T47D (cell line): ENCODE data around the gene MRPL28.
A peak's percentile ranks its signal among the peaks of the same experiment; 100 is the strongest.
"Not testable (repeated sequence)": the region's sequence is repeated elsewhere in the genome, so short reads cannot be mapped to it uniquely, and the experiment has no call there.

Experiments used
- DNase-seq, 2 experiments: peaks; one replicate each; pipeline versions ENCODE4 v3.0.0 to v3.0.0-alpha.2; 2011 to 2012; ENCODE audit warnings: low read depth in 1 of 2, low spot score in 1 of 2
- JUND ChIP-seq: IDR thresholded peaks from 2 replicates; pipeline ENCODE4 v1.6.1; 2012; ENCODE audit warnings: low read depth
- in situ Hi-C: cut with HindIII; loops from 2 replicates; pipeline ENCODE4 v1.10.0; 2016; ENCODE audit warnings: low sequenced_read_pairs, low pct_unique_long_range_greater_than_20kb

MRPL28 gene

DNA sequence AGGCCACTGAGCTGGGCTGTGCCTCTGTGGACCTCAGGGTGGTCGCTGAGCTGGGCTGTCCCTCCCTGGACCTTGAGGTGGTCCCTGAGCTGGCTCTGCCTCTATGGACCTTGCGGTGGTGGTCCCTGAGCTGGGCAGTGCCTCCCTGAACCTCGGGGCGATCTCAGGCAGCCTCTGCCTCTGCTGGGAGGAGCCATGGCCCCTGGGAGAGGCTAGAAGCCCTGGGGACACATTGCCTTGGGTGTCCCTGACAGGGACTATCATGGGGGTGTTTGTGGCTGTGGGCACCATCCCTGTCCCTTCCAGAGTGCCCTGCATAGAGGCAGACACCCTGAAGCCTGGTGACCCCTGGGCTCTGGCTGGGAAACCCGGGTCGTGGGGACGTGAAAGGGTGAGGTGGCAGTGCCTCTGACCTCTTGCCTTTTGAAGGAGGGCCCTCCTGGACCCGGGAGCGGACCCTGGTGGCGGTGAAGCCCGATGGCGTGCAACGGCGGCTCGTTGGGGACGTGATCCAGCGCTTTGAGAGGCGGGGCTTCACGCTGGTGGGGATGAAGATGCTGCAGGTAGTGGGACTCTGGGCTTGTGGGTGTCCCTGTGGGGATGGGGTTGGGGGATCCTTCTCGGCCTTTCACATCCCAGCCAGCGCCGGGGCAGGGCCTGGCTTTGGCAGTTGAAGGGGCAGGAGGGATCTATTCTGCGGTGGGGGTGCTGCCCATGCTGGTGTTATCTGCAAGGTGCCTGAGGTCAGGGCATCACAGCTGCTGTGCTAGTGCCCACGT, 28.4 kb upstream of the MRPL28 start:
- no peak for DNase-seq
- in situ Hi-C loops, result no loop called here
- TF ChIP-seq JUND, result no peak

DNA sequence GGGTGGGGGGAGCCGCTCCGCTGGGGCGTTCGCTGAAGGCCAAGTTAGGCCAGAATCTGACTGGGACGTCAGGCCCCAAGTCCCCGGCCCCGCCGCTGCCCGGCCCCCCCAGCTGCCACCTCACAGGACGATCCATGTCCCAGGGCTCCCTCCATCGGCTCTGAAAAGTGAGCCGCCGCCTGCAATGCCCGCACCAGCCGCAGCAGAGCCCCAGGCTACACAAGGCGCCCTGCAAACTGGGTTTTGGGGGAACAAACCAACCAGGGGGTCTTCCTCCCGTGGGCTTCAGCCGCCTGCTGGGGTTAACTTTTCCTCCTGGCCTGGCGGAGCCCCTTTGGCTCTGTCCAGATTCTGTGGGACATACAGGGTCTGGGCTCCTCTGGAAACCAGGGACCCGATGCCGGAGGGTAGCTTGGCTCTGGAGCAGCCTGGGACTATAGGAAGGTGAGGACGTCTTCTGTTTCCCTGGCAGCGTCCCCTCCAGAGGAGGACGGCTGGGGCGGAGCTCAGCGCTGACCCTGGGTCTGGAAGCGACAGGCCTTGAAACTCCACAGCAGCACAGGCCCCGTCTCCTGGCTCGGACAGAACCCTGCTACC, 27.5 kb upstream of the MRPL28 start:
- TF ChIP-seq JUND, result no peak
- in situ Hi-C loops, result no loop called here
- peak; percentile 85 to 89 for DNase-seq

DNA sequence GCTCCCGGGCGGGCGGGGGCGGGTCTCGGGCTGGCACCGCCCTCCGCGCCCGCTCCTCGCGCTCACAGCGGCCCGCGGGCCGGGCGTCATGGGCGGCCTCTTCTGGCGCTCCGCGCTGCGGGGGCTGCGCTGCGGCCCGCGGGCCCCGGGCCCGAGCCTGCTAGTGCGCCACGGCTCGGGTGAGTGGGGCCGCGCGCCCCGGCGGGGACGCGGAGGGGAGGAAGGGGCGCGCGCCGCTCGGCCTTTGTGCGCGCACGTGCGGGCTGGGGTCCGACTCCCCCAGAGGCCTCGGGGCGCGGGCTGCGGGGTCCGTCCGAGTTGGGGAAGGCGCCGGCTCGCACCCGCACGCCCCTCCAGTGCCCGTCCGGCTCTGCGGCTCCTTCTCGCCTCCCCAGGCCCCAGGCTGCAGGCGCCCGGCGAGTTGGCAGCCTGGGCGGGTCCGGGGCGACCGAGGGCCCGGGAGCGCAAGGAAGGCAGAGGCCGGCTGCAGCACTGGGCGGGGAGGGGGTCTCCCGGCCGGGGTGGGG, 26.9 kb upstream of the MRPL28 start, which contains the start of gene NME4:
NME4 (plus strand) TSS at position 65 of the 527 bp plus-strand sequence; CDS start at position 89, 24 bp downstream.
- in situ Hi-C loops, result no loop called here
- TF ChIP-seq JUND, result no peak
- DNase-seq, result peak; percentile 46 to 60

DNA sequence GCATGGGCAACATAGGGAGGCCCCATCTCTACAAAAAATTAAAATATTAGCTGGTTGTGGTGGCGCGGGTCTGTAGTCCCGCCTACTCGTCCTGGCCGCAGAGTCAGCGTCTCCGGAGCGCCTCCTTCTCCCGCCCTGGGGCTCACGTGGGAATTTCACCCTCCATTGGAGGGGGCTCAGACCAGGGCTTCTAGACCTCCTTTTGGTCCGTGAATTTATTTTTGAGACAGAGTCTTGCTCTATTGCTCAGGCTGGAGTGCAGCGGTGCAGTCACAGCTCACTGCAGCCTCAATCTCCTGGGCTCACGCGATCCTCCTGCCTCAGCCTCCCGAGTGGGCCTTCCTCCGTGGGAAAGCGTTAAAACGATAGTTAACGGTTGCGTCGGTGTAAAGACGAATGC, 26.3 kb upstream of the MRPL28 start:
- in situ Hi-C loops, result no loop called here
- no peak for DNase-seq
- no peak for TF ChIP-seq JUND

DNA sequence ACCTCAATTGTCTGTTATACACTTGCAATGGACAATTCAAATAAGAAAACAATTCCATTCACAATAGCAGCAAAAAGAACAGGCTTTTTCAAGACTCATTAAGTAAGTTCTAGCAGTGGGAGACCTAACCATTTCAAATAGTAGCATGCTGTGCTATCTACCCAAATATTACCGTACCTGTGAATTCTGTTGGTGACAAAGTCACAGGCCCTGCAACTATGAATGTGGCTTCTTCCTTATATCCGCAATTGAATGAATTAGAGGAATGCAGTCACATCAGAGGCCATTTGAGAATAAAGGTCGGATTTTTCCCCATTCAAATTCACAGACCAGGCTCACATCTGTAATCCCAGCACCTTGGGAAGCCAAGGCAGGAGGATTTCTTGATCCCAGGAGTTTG, 25.9 kb upstream of the MRPL28 start:
- in situ Hi-C loops, result no loop called here
- DNase-seq, result no peak
- TF ChIP-seq JUND, result no peak

DNA sequence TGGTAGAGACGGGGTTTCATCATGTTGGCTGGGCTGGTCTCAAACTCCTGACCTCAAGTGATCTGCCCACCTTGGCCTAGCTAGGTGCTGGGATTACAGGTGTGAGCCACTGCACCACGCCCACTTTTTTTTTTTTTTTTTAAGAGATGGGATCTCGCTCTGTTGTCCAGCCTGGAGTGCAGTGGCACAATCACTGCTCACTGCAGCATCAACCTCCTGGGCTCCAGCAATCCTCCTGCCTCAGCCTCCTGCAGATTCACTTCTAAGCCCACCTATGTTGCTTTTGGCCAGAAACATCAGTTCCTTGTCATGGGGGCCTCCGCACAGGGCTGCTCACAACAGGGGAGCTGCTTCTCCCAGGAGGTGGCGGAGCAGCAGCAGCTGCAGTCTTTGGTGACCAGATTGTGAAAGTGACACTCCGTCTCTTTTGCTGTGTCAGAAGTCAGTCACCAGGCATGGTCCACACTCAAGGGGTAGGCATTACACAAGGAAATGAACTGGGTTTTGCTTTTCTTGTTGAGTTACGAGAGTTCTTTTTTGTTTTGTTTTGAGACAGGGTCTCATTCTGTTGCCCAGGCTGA, 22.2 kb upstream of the MRPL28 start:
- DNase-seq, result no peak
- no peak for TF ChIP-seq JUND
- in situ Hi-C loops, result no loop called here

DNA sequence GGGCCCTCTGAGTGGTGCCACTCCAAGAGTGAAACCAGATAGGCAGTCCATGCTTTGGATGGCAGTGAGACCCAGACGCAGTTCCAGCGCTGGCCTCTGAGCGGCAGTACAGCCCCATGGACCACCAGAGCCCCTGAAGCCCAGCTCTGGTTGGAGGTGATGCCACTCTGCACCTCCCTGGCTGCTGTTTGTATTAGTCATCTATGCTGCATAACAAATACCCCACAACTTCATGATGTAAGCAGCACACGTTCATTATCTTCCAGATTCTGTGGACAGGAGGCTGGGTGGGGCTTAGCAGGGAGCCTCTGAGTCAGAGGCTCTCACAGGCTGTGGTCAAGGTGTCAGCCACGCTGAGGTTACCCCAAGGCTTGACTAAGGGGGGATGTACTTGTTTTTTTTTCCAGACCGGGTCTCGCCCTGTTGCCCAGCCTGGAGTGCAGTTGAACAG, 21.6 kb upstream of the MRPL28 start:
- peak in 1 of 2 experiments; percentile 72 for DNase-seq
- no peak for TF ChIP-seq JUND
- in situ Hi-C loops, result no loop called here

DNA sequence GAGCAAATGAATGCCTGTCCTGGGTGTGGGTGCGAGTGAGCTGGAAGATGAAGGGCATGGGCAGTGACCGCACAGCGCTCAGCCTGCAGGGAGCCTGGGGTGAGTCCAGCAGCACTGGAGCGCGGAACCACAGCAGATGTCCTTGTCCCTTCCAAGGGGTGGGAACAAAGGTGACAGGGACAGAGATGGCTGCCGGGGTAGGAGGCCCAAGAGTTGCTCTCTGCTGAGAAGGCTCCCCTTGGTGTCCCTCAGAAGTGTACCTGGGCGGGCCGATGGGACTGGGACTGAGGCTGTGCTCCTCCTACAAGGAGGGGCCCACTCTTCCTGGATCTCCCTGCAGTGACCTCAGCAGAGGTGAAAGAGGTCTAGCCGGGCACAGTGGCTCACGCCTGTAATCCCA, 19.0 kb upstream of the MRPL28 start:
- in situ Hi-C loops, result no loop called here
- TF ChIP-seq JUND, result no peak
- no peak for DNase-seq

DNA sequence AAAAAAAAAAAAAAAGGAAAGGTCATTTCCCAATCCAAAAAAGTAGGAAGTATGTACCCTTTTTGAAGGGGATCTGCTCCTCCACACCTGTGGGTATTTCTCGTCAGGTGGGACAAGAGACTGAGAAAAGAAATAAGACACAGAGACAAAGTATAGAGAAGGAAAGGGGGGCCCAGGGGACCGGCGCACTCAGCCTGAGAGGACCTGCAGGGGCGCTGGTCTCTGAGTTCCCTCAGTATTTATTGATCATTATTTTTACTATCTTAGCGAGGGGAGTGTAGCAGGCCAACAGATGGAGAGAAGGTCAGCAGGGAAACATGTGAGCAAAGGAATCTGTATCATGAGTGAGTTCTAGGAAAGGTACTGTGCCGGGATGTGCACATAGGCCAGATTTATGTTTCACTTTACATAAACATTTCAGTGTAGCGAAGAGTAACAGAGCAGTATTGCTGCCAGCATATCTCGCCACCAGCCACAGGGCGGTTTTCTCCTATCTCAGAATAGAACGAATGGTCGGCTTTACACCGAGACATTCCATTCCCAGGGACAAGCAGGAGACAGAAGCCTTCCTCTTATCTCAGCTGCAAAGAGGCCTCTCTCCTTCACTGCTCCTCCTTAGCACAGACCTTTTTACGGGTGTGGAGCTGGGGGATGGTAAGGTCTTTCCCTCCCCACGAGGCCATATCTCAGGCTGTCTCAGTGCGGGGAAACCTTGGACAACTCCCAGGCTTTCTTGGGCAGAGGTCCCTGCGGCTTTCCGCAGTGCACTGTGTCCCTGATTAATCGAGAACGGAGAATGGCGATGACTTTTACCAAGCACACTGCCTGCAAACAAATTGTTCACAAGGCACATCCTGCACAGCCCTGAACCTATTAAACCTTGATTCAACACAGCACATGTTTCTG, 17.7 kb upstream of the MRPL28 start:
- DNase-seq, in situ Hi-C loops: not testable (repeated sequence)

DNA sequence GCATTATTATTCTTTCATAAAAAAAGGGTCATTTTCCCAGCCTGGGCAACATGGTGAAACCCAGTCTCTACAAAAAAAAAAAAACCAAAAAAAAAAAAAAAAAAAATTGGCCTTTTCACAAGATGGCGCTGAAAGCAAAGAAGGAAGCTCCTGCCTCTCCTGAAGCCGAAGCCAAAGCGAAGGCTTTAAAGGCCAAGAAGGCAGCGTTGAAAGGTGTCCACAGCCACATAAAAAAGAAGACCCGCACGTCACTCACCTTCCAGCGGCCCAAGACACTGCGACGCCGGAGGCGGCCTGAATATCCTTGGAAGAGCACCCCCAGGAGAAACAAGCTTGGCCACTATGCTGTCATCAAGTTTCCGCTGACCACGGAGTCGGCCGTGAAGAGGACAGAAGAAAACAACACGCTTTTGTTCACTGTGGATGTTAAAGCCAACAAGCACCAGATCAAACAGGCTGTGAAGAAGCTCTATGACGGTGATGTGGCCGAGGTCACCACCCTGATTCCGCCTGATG, 16.4 kb upstream of the MRPL28 start:
- peak in 1 of 2 experiments; percentile 37 for DNase-seq
- TF ChIP-seq JUND, result no peak
- in situ Hi-C loops, result no loop called here

DNA sequence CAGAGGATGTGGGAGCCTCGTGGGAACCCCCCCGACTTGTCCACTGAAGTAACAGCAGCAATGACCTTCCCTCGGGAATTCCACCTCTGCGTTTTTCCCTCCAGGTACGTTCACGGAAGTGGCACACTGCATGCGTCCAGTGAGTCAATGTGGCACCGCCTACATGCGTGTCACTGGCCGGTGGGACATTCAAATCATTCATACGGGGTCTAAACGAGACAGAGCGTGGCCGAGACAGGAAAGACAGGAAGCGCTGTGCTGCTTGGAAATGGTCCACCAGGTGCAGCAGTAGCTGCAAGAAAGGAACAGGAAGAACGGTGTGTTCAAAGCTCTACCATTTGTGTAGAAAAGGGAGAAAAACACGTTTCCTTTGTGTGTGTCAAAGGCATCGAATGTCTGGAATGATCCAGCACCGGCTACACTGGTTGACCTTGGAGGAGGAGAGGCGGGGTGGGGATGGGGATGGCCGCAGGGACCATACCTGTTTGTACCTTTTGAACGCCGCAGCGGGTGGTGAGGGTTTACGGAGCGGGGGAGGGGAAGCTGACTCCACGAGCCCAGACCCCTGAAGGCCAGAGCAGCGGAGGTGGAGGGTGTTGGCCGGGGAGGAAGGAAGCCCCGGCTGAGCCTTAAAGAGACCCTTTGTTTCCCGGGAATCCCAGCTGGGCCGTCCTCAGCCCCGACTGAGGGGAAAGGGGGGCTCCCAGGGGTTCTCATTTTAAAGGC, 13.2 kb upstream of the MRPL28 start:
- TF ChIP-seq JUND, result no peak
- peak in 1 of 2 experiments; percentile 94 for DNase-seq
- in situ Hi-C loops, result no loop called here
